Cardiac muscle cell (in vitro differentiated cells and primary cell): ENCODE data around the gene UCK2. TPM values are rescaled to one million over a fixed set of nuclear protein-coding genes. Genes with fewer than 3 reads are reported as not detected.
A peak's percentile ranks its signal among the peaks of the same experiment; 100 is the strongest.

Source experiments
- DNase-seq, 2 donors: peaks; one replicate each; pipeline versions ENCODE4 v3.0.0 to v3.0.0-alpha.2; 2010 to 2017; ENCODE audit warnings: low read depth in 1 of 2, low spot score in 1 of 2
- H3K27ac ChIP-seq: fragments of 200-600 bp; sonication (generic); 2 replicates; pipeline ENCODE4 v1.5.1; 2016
- H3K27me3 ChIP-seq: fragments of 200-600 bp; sonication (generic); 2 replicates; pipeline ENCODE4 v1.6.0; 2016; ENCODE audit warnings: control low read depth
- H3K36me3 ChIP-seq: fragments of 200-600 bp; sonication (generic); 2 replicates; pipeline ENCODE4 v1.5.1; 2016; ENCODE audit warnings: control low read depth
- H3K4me1 ChIP-seq: fragments of 200-600 bp; sonication (generic); 2 replicates; pipeline ENCODE4 v1.8.1; 2017; ENCODE audit warnings: low read depth, mild to moderate bottlenecking, mixed run types
- H3K4me3 ChIP-seq: fragments of 200-600 bp; sonication (generic); 2 replicates; pipeline ENCODE4 v1.5.1; 2016; ENCODE audit warnings: mild to moderate bottlenecking
- H3K9me3 ChIP-seq: fragments of 200-600 bp; sonication (generic); 2 replicates; pipeline ENCODE4 v1.5.1; 2017; ENCODE audit warnings: low read depth, mild to moderate bottlenecking, control low read depth
- CTCF ChIP-seq: IDR thresholded peaks from 2 replicates; pipeline ENCODE4 v1.5.1; 2012; ENCODE audit warnings: low read depth, mild to moderate bottlenecking, low read length
- polyA plus RNA-seq: library from polyadenylated mRNA; unstranded; fragments of >200 nt; fragmentation: Nextera tagmentation; extraction: Ambion mirVana; gene quantifications from 2 replicates; pipeline ENCODE4 v1.2.1, GENCODE V29; 2016
- total RNA-seq: library from RNA; depleted of rRNA; stranded (reverse); fragments of >200 nt; gene quantifications from 2 replicates; pipeline ENCODE4 v1.2.3, GENCODE V29; 2016

The UCK2 gene
- total and polyA plus RNA-seq, 2 experiments from 2014 or later, result 19.0 to 29.6 TPM

DNA sequence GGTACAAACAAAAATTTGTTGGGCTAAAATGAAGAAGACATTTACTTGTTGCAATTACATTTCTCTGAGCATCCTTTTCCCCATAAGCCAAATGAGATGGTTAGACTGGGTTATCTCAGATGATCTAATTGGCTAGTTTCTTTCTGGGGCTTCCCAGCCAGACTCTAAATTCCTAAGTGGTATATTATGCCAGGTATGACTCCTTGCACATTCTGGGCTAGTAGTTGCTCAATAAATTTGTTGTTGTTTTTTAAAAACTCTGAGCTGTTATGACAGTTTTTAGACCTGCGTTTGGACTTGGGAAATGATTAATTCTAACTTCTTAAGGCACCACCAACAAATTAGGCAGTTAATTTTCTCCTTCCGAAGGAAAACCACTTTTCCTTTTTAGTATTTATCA lies 66.1 kb downstream of the UCK2 start:
- H3K9me3 ChIP-seq, result no peaks in the 10 kb centered on the region
- H3K36me3 ChIP-seq, result no peaks in the 10 kb centered on the region
- no peak for TF ChIP-seq CTCF

DNA sequence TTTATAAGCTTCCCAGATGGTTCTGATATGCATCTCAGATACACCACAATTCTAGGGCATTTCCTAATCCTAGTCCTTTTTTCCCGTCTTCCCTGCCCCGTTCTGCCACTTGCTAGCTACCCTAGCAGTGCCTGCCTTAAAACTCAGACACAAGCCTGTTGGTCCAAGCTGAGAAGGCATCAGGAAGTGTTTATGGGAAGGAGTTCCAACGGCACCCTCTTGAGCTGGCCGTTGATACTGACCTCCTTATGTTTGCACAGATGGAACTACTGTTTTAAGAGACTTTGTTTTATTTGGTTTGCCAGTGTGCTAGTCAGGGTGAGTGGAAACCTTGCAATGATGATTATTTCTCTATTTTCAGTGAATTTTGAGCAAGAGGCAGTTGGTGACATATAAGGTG lies 67.2 kb downstream of the UCK2 start:
- no peak for TF ChIP-seq CTCF
- Histone ChIP-seq H3K4me1 (peaks cover 25% of the 10 kb centered on the region), H3K9me3 (no peaks in the 10 kb centered on the region), H3K4me3 (no peak overlapping the region), H3K27ac (no peak overlapping the region), H3K27me3 (no peaks in the 10 kb centered on the region), H3K36me3 (no peaks in the 10 kb centered on the region)
- no peak for DNase-seq

More for the DNA sequence above, 66.1 kb downstream of the UCK2 start:
- no peak for DNase-seq
- Histone ChIP-seq H3K4me3 (no peak overlapping the region), H3K27ac (no peak overlapping the region), H3K4me1 (peaks cover 21% of the 10 kb centered on the region), H3K27me3 (no peaks in the 10 kb centered on the region)

DNA sequence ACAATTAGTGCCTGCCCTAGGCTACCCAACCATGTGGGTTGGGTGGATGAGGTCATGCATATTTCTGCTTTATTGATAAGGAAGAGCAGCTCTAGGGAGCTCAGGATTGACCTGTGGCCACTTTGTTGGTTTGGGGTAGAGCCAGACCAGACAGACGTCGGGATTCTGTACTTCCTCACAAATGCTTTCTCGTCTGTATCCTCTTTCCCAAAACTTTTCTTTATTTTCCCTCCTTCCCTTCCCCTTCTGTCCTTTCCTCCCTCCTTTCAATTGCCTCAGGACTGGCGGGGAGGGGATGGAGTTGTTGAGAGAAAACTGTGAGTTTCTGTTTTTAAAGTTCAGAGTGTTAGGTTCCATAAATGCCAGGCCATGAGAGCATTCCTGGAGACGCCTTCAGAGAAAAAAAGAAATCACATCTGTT lies 68.0 kb downstream of the UCK2 start:
- no peaks in the 10 kb centered on the region for H3K27me3 ChIP-seq
- peaks cover 25% of the 10 kb centered on the region for H3K4me1 ChIP-seq
- no peaks in the 10 kb centered on the region for H3K36me3 ChIP-seq
- no peak overlapping the region for H3K4me3 ChIP-seq
- DNase-seq, result peak in 1 of 2 donors; percentile 66
- H3K9me3 ChIP-seq, result no peaks in the 10 kb centered on the region
- H3K27ac ChIP-seq, result no peak overlapping the region
- TF ChIP-seq CTCF, result no peak

DNA sequence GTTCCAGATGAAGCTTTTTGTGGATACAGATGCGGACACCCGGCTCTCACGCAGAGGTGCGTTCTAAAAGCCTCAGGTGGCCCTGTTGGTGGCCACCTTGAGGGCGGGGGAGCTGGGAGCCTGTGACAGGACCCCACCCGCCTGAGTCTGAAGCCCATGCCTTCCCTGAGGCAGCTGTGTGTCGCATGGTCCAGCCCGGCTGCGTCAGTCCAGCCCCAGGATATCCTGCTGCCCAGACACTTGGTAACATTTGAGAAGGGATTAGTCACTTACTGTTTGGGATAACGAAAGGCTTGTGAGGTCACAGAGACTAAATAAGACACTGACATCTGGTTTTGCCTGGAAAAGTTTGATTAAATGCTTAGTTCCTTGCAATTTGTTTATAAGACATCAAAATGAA lies 68.9 kb downstream of the UCK2 start:
- DNase-seq, result peak in 1 of 2 donors; percentile 77
- no peaks in the 10 kb centered on the region for H3K9me3 ChIP-seq
- TF ChIP-seq CTCF, result no peak
- H3K4me1 ChIP-seq, result peaks cover 25% of the 10 kb centered on the region
- H3K4me3 ChIP-seq, result no peak overlapping the region
- no peak overlapping the region for H3K27ac ChIP-seq
- H3K36me3 ChIP-seq, result no peaks in the 10 kb centered on the region
- no peaks in the 10 kb centered on the region for H3K27me3 ChIP-seq

- Histone ChIP-seq H3K36me3 (no peaks in the 10 kb centered on the region), H3K27ac (peak overlapping the region; percentile 83), H3K4me3 (no peak overlapping the region), H3K27me3 (no peaks in the 10 kb centered on the region), H3K4me1 (peaks cover 25% of the 10 kb centered on the region), H3K9me3 (no peaks in the 10 kb centered on the region)
- DNase-seq, result peak; percentile 21 to 49
- no peak for TF ChIP-seq CTCF
Observed at GRCh38 chr1:165897326-165898303, 70.2 kb downstream of the UCK2 start.
